ENCODE results near the gene AMBRA1.

AMBRA1 gene

DNA sequence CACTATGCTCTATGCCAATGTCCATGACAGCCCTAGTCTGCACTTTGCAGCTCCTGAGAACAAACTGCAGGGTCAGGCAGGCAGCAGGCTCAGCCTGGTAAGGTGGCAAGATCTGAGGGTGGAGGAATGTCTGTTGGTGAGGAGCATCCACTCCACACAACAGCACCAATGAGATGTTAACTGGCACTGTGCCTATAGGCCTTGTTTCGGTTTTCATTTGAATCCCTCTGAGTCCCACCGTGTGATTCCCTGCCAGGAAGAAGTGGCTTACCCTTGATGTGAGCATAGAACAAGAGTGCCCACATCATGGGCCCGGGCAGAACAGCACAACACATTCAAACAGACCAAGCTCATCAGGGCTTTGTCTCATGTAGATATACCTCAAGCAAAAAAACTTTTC lies 158.1 kb downstream of the AMBRA1 start:
- no peak for DNase-seq

DNA sequence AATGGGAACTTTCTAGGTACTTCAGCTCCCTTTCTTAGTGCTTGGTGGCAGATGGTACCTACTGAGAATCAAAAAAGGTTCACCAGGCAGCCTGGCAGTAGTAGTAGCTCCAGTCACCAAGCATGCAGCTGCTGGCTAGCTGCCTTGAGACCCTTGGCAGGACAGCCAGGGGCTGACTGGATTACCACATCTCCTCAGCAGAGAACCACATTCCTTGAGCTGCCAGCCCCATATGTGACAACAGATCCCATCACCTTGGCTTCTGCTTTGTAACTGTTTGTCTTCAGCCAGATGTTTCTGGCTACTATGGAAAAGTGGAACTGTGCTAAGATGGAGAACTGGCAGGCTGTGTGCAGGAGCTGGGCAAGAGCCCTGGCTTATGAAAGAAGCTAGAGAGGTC lies 162.6 kb downstream of the AMBRA1 start:
- DNase-seq = no peak

DNA sequence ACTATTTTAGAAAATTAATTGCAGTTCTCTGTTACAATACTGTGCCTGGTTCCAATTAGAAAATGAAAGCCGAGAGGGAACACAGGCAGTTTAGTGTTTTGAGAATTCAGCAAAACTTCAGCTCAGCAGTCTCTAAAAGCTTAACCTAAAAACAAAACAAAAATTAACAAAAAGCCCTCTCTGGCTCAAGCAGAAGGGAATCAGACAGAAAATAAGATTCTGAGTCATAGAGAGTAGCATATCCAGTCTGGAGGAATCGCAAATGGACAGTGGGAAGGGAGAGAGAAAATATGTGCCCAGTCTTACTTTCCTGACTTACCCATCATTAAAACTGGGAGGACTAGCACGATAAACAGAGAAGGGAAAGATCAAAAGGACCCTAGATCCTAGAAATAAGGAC lies 164.1 kb downstream of the AMBRA1 start:
- no peak for DNase-seq

DNA sequence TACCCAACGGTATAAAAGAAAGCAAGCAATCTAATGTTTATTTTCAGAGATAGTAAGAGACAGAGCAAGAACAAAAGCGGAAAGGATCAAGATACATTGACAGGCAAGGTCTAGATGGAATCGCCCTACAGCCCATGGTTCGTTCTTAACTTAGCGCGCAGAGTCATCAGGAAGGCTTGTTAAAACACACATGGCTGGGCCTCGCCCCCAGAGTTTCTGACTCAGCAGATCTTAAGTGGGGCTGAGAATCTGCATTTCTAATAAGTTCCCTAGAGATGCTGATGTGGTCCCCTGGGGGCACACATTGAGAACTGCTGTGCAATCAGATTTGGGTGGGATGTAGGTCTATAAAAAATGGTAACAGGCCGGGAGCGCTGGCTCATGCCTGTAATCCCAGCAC lies 166.5 kb downstream of the AMBRA1 start:
- DNase-seq = no peak

DNA sequence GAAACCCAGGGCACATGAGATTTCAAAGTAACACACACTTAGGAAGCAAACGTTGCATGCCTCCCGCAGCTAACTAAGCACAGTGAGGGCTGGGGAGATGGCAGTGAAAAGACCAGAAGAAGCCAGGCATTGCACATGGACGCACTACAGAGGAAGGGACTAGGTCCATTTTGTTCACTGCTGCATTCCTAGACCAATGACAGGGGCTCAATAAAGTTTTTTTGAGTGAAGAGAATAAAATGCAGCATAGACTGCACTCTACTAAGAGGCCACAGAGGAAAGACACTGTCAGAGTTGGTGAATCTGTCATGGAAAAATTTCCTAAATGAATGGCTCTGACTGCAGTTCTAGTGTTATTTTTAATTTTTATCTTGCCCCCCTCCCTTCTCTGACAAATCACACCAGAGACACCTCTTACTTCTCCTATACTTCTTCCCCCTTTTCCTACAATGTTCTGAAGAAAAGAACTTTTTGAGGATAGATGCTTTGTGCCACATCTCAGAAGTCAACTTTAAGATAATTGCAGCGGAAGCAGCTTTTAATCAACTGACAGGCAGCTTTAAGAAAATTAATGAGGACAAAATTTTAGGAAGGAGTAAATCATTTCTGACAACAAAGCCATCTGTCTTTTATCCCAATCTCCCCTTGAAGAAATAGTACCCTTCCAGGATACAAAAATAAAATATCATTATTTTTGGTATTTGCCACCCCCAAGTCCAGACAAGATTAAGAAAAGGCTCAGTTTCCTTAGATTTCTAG lies 167.4 kb downstream of the AMBRA1 start:
- DNase-seq = no peak

DNA sequence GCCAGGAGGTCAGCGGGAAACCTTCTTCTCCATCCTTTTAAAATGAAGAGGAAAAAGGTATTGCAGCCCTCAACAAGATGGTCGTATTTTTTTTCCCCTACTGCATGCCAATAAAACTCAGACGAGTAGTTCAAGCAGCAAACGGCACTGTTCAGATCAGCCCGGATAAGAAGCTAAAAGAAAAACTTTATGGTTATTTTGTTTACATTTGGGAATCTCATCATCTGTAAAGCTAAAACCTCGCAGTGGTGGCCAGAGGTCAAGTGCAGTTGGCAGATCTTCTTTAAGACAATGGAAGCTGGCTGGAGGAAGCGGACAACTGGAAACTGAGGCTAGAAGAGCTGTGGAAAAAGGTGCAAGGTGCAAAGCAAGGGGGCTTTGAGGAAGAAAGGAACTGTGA lies 171.2 kb downstream of the AMBRA1 start:
- no peak for DNase-seq

DNA sequence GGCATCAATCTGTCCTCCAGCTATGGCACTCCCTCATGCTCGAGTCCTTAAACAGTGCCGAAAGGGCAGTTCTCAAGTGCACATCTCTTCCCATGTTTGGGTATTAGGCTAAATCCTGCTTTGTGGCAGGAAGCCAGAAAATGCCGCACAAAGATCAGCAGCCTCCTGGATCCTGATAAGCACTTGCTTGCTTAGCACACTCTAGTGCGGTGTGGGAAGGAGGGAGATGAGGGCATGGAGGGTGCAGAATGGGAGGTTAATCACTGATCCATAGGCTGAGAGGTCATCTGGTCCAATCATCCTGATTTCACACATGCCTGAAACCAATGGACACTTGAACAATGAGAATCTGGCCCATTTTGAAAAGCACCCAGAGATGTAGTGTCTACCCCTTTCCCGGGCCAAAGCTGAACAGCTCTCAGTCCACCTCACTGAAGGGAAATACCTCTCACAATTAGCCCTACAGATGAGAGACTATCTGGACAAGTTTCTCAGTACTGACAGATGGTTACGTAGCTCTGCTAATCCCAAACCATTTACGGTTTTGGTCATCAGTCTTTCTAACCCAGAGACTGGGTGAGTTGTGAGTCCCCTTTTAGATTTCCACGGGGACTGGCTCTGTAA lies 172.5 kb downstream of the AMBRA1 start:
- DNase-seq = no peak

DNA sequence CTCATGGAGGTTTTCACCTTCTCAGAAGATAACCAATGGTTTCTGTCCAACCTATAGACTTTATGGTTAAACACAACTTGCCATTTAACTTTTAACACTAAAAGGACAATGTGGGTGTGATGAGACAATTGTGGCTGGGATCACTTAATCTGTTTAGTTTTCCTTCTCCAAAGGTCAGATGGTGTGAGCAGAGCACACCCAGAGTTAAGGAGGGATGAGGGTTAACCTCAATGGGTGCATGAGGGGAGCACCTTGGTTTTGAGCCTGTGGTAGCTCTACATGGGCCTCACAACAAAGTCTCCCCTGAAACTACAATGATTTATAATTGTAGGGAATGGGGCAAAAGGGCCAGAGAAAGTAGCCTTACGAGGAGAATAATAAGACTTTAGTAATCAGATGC lies 173.3 kb downstream of the AMBRA1 start:
- no peak for DNase-seq

DNA sequence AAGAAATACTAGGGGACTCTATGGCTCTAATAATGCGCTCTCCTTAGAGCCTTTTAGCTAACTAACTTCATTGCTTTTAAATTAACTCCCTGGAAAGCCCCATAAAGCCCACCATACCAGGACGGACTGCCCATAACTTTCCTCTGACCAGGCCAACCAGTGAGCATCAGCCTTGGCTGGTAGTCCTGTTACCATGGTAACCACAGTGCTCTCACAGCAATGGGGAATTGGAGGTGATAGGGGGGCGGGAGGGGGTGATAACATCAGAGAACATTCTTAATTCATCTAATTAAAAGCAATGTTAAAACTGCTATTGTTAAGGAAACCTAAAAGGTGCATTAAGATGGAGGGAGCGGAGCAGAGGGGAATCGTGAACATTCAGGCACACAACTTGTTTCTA lies 175.1 kb downstream of the AMBRA1 start:
- no peak for DNase-seq

DNA sequence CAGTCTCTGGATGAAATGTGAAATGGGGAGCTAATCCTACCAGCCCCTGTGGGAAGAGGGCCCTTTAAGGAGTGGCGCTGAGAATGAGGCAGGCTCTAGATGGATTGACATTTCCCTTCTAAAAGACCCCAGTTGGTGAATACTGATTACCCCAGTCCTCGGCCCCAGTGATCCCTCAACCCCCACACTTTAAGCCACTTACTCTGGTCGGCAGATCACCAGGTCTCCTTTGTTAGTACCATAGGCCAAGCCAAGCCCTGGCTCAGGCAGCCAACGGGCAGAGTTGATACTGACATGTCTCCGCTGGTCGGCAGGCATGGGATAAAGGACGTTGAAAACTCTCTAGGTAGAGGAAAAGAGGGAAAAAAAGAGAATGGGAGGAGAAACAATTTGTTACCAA lies 176.1 kb downstream of the AMBRA1 start:
- no peak for DNase-seq

DNA sequence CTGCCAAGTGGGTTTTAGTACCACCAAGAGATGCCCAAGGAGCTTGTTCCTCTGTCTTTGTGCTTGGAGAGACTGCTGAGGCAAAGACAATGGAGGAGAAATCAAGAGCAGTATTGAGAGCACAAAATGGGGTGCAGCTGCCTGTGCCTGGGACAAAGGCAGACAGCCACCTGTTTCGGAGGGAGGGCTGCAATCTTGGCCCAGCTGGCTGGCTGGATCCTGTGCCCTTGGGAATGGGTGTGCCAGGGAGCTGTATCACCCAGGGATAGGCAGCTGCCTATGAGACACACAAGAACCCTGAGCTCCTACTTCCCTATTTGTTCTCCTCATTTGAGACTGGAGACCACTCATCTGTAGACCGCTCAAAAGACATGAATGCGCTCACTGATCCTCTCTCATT lies 178.9 kb downstream of the AMBRA1 start:
- no peak for DNase-seq

DNA sequence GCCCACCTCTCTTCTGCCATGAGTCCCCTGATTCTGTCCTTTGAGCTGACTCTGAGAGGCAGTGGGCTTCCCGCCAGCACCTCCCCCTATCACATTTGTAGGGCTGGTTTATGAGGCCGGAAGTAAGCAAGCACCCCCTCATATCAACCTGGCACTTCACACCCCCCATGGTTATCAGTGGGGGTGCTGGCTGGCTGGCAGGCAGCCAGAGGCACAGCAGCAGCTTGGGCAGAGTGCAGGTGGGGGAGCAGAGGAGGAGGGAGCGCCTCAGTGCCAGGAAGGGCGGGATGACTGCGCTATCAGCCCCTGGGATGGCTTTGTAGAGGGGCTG lies 179.4 kb downstream of the AMBRA1 start:
- no peak for DNase-seq

DNA sequence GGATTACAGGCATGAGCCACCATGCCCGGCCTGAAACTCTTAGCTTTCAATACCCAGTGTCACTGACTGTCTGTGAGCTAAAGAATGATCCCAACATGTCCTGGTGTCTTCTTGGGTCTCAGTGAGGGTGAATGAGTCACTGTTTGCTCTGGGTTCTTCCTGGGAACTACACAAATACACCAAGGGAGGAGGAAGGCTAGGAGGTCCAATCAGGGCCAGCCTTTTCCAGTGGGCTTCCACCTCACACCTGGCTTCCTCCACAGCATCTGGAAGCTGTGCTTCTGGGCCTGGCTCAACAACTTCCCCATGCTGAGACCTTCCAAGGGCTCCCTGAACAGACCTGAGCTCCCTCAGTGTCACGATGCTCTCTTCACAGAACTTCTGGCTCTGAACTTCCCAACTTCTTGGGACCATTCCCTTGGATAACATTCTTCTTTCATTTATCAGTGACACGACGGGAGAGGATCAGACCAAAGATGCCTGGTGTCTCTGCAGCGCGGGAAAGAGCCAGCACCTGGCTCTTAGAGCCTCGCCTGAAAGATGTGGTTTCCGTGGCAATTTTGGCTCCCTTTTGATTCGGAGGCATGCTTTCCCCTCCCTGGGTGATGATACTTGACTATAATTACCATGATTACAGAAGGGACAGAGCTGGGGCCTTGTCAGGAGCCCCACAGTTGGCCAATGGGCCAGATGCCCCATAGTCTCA lies 179.9 kb downstream of the AMBRA1 start:
- no peak for DNase-seq

DNA sequence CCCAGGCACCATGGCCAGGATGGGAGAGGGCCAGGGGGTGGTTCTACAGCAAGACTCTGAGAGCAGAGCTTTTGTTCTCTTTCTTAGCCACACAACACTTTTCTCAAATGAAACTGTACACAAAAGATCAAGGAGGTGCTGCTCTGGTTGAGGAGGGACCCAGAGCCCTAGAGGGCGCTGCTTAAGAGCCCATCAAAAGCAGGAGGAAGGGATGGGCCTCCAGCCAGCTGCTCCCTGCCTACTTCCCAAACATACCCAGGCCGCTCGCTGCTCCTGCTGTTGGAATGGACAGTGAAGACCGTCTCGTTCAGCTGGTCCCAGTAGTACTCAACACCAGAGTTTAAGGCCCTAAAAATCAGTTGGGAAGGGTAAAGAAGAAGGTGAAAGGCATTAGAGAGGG lies 183.8 kb downstream of the AMBRA1 start:
- no peak for DNase-seq

DNA sequence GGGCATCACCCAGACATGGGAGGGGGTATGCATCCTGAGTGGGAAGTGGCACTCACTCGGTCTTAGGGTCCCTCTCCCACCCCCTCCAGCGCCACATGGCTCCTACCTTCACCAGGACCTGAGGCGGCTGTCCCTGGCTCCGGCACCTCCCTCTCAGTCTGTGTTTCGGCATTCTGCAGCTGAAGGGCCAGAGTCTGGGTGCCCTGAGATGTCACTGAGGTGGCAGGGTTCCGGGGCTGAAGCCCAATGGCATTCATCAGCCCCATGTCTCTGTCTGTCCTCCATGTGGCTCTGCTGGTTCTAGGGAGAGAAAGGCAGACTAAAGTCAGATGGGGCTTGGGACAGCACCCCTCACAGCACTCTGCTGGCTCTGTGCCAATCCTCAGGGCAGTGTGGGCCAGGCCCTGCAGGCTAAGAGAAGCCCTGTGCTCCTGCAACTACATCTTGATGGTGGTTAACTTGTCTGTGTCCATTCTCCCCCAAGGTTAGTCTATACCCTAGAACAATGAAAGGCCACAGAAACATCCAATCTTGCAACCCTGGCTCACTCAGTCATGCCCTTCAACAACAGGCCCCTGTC lies 185.3 kb downstream of the AMBRA1 start:
- DNase-seq = no peak

DNA sequence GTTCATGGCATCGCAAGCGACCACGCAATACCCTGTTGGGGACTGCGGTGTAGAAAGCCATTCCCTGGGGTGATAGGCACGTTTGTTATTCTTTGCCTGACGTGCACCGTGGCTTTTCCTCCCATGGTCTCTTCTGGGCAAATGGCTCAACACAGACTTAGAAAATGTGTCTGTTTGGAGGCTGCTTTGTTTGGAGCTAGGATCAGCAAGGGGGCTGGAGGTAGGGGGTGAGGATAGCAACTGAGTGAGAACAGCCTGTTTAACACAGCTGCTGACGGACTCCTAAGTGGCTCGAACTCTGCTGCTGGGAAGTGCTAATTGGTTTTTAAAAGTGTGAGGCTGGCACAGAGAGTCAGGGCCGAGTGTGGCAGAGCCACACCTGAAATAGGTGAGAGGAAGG lies 186.2 kb downstream of the AMBRA1 start:
- DNase-seq = no peak

DNA sequence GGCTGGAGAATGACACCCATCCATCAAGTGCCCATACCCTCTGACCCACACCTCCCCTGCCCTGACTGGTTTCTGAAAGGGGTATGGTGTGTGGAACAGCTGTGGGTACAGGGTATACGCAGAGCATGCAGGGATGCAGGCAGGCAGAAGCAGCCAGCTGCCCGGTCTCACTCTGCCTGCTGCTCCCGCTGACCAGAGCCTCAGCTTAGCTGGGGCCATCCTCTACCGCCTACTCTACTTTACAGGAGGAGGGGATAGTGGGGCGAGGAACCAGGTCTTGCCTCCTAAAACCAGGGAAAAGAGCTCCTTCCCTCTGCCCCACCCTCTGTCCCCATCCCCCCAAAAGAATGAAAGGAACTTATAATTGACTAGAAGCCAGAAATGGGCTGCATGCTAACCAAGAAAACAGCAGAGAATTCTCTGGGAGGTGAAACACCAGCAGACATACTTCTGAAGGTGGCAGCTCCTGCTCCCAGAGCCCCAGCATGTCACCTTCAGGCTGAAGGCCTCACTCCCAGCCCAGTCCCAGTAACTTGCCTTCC lies 189.3 kb downstream of the AMBRA1 start:
- DNase-seq = no peak

DNA sequence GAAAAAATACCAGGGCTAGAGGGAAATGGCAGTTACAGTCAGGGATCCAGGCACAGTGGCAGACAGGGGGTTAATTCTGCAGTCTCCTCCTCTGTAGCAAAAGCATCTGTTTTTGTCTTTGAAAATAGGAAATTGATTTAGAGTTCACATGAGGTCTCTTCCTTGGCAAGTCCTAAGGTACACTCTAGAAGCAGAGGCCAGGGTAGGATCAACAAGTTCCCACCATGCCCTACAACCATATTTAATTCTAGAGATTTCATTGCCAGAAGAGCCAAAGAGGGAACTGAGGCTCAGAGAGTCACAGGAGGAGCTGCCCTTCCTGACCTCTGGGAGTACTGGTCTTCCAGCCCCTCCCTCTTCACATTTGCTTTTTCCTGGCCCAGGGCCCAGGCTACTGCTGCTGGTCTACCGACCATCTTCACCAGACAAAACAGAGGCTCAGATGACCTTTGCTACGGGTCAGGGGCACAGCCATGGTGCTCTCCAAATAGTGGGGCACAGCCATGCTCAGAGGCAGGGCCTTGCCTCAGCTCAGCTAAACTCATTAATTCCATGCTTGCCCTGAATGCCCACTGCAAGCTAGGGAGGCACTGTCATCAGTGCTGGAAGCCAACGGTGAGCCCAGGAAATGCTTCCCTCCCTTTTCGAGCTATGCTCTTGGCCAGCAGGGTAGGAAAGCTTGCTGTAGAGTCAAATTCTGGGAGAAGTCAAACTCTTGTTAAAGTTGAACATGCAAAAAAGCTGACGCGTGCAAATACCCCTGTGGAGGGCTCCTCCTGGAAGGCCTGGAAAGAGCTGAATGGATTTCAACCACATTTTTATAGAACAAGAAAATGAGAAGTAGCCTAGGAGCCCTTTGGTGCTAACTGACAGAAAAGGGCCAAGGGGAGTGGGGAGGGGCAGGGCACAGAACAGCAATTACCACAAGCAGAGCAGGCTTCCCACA lies 190.6 kb downstream of the AMBRA1 start:
- DNase-seq = no peak

DNA sequence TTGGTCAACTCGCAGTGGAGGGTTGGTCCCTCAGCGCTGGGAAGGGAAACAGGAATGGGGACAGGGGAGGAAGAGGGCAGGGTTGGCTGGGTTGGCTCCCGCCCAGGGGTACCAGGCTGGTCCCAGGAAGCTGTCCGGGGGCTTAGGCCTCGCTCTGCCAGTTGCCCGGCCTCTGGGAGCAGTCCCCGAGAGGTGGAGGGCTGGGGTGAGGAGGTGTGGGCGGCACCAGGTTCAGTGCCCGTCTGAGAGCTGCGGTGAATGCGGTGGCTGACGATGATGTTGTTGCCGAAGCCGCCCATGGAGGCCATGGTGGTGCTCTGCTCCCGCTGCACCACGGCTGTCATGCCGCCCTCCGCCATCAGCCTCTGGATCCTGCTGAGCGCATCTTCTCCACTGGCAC lies 196.3 kb downstream of the AMBRA1 start:
- DNase-seq = no peak

DNA sequence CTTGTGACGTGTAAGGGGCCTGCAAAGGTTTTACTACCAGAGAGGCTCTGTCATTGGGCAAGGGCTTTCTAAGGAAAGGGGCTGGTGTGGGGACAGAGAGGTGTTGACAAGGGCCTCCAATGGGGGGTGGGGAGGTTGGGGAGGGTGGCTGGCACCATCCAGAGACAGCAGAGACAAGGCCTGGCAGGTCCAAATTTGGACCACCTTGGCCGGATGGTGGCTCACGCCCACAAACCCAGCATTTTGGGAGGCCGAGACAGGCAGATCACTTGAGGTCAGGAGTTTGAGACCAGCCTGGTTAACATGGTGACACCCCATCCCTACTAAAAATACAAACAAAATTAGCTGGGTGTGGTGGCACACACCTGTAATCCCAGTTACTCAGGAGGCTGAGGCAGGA lies 200.1 kb downstream of the AMBRA1 start:
- DNase-seq = no peak

DNA sequence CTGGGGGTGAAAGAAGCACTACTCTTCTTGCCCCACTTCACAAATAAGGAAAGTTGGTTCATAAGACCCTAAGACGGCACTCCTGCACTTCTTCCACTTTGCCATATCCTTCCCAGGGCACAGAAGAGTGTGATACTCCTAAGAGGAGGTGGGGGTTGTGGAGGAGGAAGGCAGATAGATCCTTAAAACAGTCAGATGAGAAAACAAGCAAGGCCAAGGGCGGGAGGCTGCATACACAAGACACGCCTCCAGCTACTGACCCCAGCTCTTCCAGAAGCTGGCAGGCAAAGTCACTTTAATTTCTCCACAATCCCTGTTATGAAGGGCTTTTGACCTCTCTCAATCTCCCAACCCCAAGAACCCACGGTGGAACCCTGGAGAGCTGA lies 200.6 kb downstream of the AMBRA1 start:
- no peak for DNase-seq

Data from inflammatory macrophage (primary cell).